Measurements from ENCODE around the gene PBX1.

GRCh38 chr1:164742745-164743144 lies 183.8 kb downstream of the PBX1 start:
- no peak for TF ChIP-seq CTCF (IDR thresholded peaks at IDR 0.05)
- no peak for TF ChIP-seq POLR2AphosphoS5 (IDR thresholded peaks at IDR 0.05)

All from sigmoid colon (tissue), 4 donors.